Hepatocyte (in vitro differentiated cells): ENCODE results near the gene AEN. TPM values are rescaled to one million over a fixed set of nuclear protein-coding genes. Genes with fewer than 3 reads are reported as not detected.

ENCODE experiments used
- DNase-seq: peaks from one replicate; pipeline ENCODE4 v3.0.0-alpha.2; 2016; ENCODE audit warnings: low spot score
- H2AFZ ChIP-seq: fragments of 200-600 bp; sonication (generic); 2 replicates; pipeline ENCODE4 v1.6.0; 2016; ENCODE audit warnings: antibody characterized with exemption, mild to moderate bottlenecking
- H3K27ac ChIP-seq: fragments of 200-600 bp; sonication (generic); 2 replicates; pipeline ENCODE4 v1.5.1; 2016; ENCODE audit warnings: mild to moderate bottlenecking
- H3K27me3 ChIP-seq: fragments of 200-600 bp; sonication (generic); 2 replicates; pipeline ENCODE4 v1.6.1; 2016
- H3K36me3 ChIP-seq: fragments of 200-600 bp; sonication (generic); replicated peaks from 2 replicates; pipeline ENCODE4 v1.5.1; 2016; ENCODE audit warnings: low read depth; ENCODE audit not compliant: insufficient read depth
- H3K4me1 ChIP-seq: fragments of 200-600 bp; sonication (generic); 2 replicates; pipeline ENCODE4 v1.5.1; 2016; ENCODE audit warnings: mild to moderate bottlenecking, moderate library complexity; ENCODE audit not compliant: insufficient read depth
- H3K4me2 ChIP-seq: fragments of 200-600 bp; sonication (generic); 2 replicates; pipeline ENCODE4 v1.6.0; 2016
- H3K4me3 ChIP-seq: fragments of 200-600 bp; sonication (generic); 2 replicates; pipeline ENCODE4 v1.5.1; 2016; ENCODE audit warnings: mild to moderate bottlenecking
- H3K79me2 ChIP-seq: fragments of 200-600 bp; sonication (generic); 2 replicates; pipeline ENCODE4 v1.6.0; 2017; ENCODE audit warnings: mild to moderate bottlenecking
- H3K9me2 ChIP-seq: fragments of 200-600 bp; sonication (generic); replicated peaks from 2 replicates; pipeline ENCODE4 v1.6.0; 2017; ENCODE audit warnings: mild to moderate bottlenecking; ENCODE audit not compliant: insufficient read depth
- H3K9me3 ChIP-seq: fragments of 200-600 bp; sonication (generic); 2 replicates; pipeline ENCODE4 v1.5.1; 2016; ENCODE audit warnings: low read depth, mild to moderate bottlenecking
- H4K20me1 ChIP-seq: fragments of 200-600 bp; sonication (generic); 2 replicates; pipeline ENCODE4 v1.6.0; 2016; ENCODE audit warnings: mild to moderate bottlenecking; ENCODE audit not compliant: insufficient read depth, poor library complexity, severe bottlenecking
- CTCF ChIP-seq: fragments of 200-600 bp; sonication (generic); IDR thresholded peaks from 2 replicates; pipeline ENCODE4 v1.5.1; 2016; ENCODE audit warnings: antibody characterized with exemption, mild to moderate bottlenecking; ENCODE audit not compliant: poor library complexity
- EZH2 ChIP-seq: fragments of 200-600 bp; sonication (generic); IDR thresholded peaks from 2 replicates; pipeline ENCODE4 v1.6.1; 2016; ENCODE audit warnings: antibody characterized with exemption, mild to moderate bottlenecking, borderline replicate concordance
- EZH2phosphoT487 ChIP-seq: fragments of 200-600 bp; sonication (generic); IDR thresholded peaks from one replicate; pipeline ENCODE4 v1.6.1; 2018; ENCODE audit warnings: antibody characterized with exemption, mild to moderate bottlenecking, low read depth, moderate library complexity; ENCODE audit not compliant: unreplicated experiment, severe bottlenecking
- WGBS: methylation state at CpG from one replicate; pipeline ENCODE4 v1.1.6; 2016; ENCODE audit warnings: low lambda C conversion rate; ENCODE audit errors: missing lambda C conversion rate; 5-methylcytosine and 5-hydroxymethylcytosine counted together
- polyA plus RNA-seq: library from polyadenylated mRNA; unstranded; fragments of >200 nt; fragmentation: Nextera tagmentation; extraction: Ambion mirVana; gene quantifications from 2 replicates; pipeline ENCODE4 v1.2.1, GENCODE V29; 2016
- total RNA-seq: library from RNA; depleted of rRNA; stranded (reverse); fragments of >200 nt; gene quantifications from 2 replicates; pipeline ENCODE4 v1.2.3, GENCODE V29; 2014

AEN gene
- total and polyA plus RNA-seq, 2 experiments from 2014 or later = 18.3 to 25.0 TPM

DNA sequence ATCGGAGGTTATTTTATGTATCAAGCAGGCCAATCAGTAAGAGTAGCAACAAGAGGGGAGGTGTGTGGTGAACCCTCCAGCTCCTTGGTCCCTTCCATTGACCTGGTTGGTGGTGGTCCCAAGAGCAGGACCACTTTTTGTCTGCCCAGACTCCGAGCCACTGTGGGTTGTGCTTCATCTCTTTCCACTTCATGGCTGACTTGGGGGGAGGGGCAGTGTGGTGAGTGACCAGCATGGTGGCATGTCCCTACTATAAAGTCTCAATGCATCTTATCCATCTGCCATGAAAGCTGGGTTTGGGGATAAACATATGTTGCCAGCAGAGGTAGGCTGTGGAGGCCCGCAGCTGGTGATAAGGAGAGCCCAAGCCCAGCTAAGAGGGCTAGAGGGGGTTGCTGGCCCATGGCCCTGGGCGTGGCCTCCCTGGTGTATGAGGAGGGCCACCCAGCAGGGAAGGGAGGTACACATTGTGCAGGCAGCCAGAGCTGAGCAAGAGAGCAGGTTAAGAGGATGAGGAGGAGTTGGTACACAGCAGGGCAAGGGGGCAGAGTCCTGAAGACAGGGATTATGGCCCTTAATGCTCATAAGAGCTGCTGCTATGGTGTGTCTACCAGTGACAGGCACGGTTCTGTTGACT lies 7.0 kb downstream of the AEN start:
- Histone ChIP-seq H2AFZ (no peak overlapping the region), H3K4me1 (peaks cover 7% of the 10 kb centered on the region), H3K4me2 (no peak overlapping the region), H3K9me2 (no peaks in the 10 kb centered on the region), H4K20me1 (peaks cover 42% of the 10 kb centered on the region), H3K79me2 (peaks cover 55% of the 10 kb centered on the region), H3K4me3 (no peak overlapping the region), H3K9me3 (no peaks in the 10 kb centered on the region), H3K27ac (no peak overlapping the region), H3K36me3 (no peaks in the 10 kb centered on the region), H3K27me3 (no peaks in the 10 kb centered on the region)
- TF ChIP-seq CTCF (no peak), EZH2phosphoT487 (no peak), EZH2 (no peak)
- 89% methylated on average over 5 of the region's 5 CpGs for WGBS
- no peak for DNase-seq

- Histone ChIP-seq H3K9me3 (no peaks in the 10 kb centered on the region), H3K4me3 (no peak overlapping the region), H3K4me1 (peaks cover 5% of the 10 kb centered on the region), H3K79me2 (peaks cover 46% of the 10 kb centered on the region), H3K9me2 (no peaks in the 10 kb centered on the region), H3K27me3 (no peaks in the 10 kb centered on the region), H3K27ac (no peak overlapping the region), H3K4me2 (no peak overlapping the region), H3K36me3 (no peaks in the 10 kb centered on the region), H4K20me1 (peaks cover 32% of the 10 kb centered on the region), H2AFZ (no peak overlapping the region)
- DNase-seq = no peak
- no peak for TF ChIP-seq CTCF
- TF ChIP-seq EZH2 = no peak
- no peak for TF ChIP-seq EZH2phosphoT487
- 95% methylated on average over 15 of the region's 16 CpGs for WGBS
Observed at GRCh38 chr15:88629071-88629470, 7.9 kb downstream of the AEN start.

DNA sequence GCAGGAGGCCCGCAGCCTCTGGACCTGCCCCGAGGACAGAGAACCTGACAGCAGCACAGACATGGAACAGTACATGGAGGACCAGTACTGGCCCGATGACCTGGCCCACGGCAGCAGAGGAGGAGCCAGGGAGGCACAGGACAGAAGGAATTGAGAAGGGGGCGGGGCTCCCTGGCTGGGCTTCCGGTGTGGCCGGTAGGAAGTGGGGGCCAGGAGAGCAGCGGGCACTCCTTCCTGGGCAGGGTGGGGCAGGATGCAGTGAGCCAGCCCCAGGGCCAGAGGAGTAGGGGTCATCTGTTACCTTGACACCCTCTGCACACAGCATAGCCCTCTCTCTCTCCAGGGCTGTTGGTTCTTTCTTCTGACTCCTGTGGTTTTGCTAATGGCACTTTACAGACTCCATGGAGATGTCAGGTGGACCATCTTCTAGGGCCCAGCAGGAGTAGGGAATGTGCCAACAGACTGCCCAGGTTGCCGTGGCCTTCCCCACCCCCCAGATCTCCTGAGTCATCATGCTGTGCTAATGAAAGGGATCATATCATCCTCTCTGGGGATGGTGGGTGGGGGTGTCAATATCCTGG lies 9.1 kb downstream of the AEN start:
- Histone ChIP-seq H3K4me3 (no peak overlapping the region), H2AFZ (no peak overlapping the region), H3K27me3 (no peaks in the 10 kb centered on the region), H3K4me1 (no peaks in the 10 kb centered on the region), H4K20me1 (peaks cover 29% of the 10 kb centered on the region), H3K36me3 (no peaks in the 10 kb centered on the region), H3K9me3 (no peaks in the 10 kb centered on the region), H3K9me2 (no peaks in the 10 kb centered on the region), H3K79me2 (peaks cover 35% of the 10 kb centered on the region), H3K27ac (no peak overlapping the region), H3K4me2 (no peak overlapping the region)
- TF ChIP-seq EZH2phosphoT487 (no peak), CTCF (no peak), EZH2 (no peak)
- WGBS = 84% methylated on average over 9 of the region's 9 CpGs
- DNase-seq = no peak
